Astrocyte (in vitro differentiated cells and primary cell): ENCODE data around the gene DNAH2.

Experiments
- CTCF ChIP-seq: IDR thresholded peaks from 2 replicates; pipeline ENCODE4 v1.5.1; 2011; ENCODE audit warnings: low read depth, mild to moderate bottlenecking, inconsistent platforms, low read length, moderate library complexity; ENCODE audit not compliant: insufficient read depth
- EZH2 ChIP-seq: IDR thresholded peaks from 2 replicates; pipeline ENCODE4 v1.6.1; 2012; ENCODE audit warnings: mild to moderate bottlenecking, low read length, inconsistent platforms; ENCODE audit not compliant: insufficient read depth

GRCh38 chr17:7695586-7695985 is 22.0 kb upstream of the DNAH2 start:
- no peak for TF ChIP-seq CTCF
- TF ChIP-seq EZH2: no peak
